Gastrocnemius medialis (tissue), 4 donors: ENCODE data around the gene MED25. TPM values are rescaled to one million over a fixed set of nuclear protein-coding genes. Genes with fewer than 3 reads are reported as not detected.
A peak's percentile ranks its signal among the peaks of the same experiment; 100 is the strongest.

Experiments
- ATAC-seq, 2 donors: fragments of 150-250 bp; one replicate each; pipeline ENCODE4 v1.9.1; 2016
- DNase-seq, 2 donors: peaks; one replicate each; pipeline ENCODE4 v3.0.0-alpha.2; 2019
- H3K27ac ChIP-seq, 4 donors: fragments of 200-600 bp; sonication (generic); 1 replicate in 1 of 4; 2 replicates in 3 of 4; pipeline ENCODE4 v1.5.1; 2016 to 2018; ENCODE audit warnings: mild to moderate bottlenecking in 2 of 4, moderate library complexity in 1 of 4
- H3K27me3 ChIP-seq, 3 donors: fragments of 200-600 bp; sonication (generic) in 2 of 3; 1 replicate in 1 of 3; 2 replicates in 2 of 3; pipeline versions ENCODE4 v1.5.1 to v1.6.0; 2016 to 2019; ENCODE audit warnings: mild to moderate bottlenecking in 1 of 3, moderate library complexity in 1 of 3
- H3K36me3 ChIP-seq, 2 donors: fragments of 200-600 bp; sonication (generic) in 1 of 2; one replicate each; pipeline ENCODE4 v1.5.1; 2017 to 2018
- H3K4me1 ChIP-seq, 2 donors: fragments of 200-600 bp; sonication (generic) in 1 of 2; one replicate each; pipeline ENCODE4 v1.5.1; 2016 to 2017; ENCODE audit warnings: mild to moderate bottlenecking in 2 of 2
- H3K4me3 ChIP-seq, 4 donors: fragments of 200-600 bp; sonication (generic) in 3 of 4; 1 replicate in 1 of 4; 2 replicates in 3 of 4; pipeline ENCODE4 v1.5.1; 2016 to 2019; ENCODE audit warnings: mild to moderate bottlenecking in 2 of 4
- H3K9me3 ChIP-seq, 3 donors: fragments of 200-600 bp; sonication (generic) in 2 of 3; 1 replicate in 1 of 3; 2 replicates in 2 of 3; pipeline ENCODE4 v1.5.1; 2016 to 2019
- POLR2A ChIP-seq, 2 donors: fragments of 450-650 bp; IDR thresholded peaks; one replicate each; pipeline ENCODE4 v1.6.1; 2017; ENCODE audit warnings: antibody characterized with exemption in 2 of 2, mild to moderate bottlenecking in 2 of 2, moderate library complexity in 2 of 2
- in situ Hi-C, 4 donors: fragments of 200-750 bp; cut with MboI; loops; one replicate each; pipeline versions ENCODE4 v1.15.0 to v1.8.0; 2017; ENCODE audit warnings: low sequenced_read_pairs in 4 of 4
- intact Hi-C: fragments of 100-400 bp; cut with DNase I; formaldehyde crosslinking; loops from one replicate; pipeline ENCODE4 v1.15.1; 2023; ENCODE audit warnings: low total_unique reads
- total RNA-seq, 4 donors: library from RNA; depleted of rRNA; stranded (reverse); fragments of >200 nt; gene quantifications; one replicate each; pipeline versions ENCODE4 v1.1.0 to v1.2.3, GENCODE V29; 2016
- TF ChIP-seq, protein P1 (sequence below), 5 experiments: fragments of 450-650 bp in 3 of 5; fragments of 200-600 bp in 2 of 5; sonication (generic) in 2 of 5; IDR thresholded peaks in 4 of 5; conservative IDR thresholded peaks in 1 of 5; 1 replicate in 4 of 5; 2 replicates in 1 of 5; pipeline ENCODE4 v1.5.1; 2016 to 2019; ENCODE audit warnings: antibody characterized with exemption in 5 of 5, mild to moderate bottlenecking in 3 of 5, moderate library complexity in 3 of 5

Gene MED25
- total RNA-seq, 4 donors from 2014 or later = 46.6 to 105 (median 78.7) TPM

DNA sequence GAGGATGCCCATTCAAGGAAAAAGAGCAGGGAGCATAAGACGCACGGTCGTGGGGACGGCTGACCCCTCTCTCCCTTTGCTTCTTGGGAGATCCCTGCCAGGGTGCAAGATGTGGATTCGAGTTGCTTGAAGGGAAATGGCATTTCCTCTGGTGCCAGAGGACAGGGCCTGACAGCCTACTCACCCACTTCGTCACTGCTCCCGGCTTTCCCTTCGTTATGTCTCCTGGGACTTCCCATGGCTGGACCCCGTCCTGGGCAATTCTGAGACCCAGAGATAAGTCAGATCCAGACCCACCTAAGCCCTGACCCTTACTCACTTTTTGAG lies 60.6 kb downstream of the MED25 start:
- Histone ChIP-seq H3K4me3 (peak overlapping the region in 3 of 4 donors; percentile 92 to 95 (median 92)), H3K4me1 (peaks cover 30 to 35% of the 10 kb centered on the region in 2 donors), H3K9me3 (no peaks in the 10 kb centered on the region), H3K27me3 (no peaks in the 10 kb centered on the region), H3K27ac (peak overlapping the region; percentile 90 to 100 (median 99)), H3K36me3 (peaks cover 10 to 61% of the 10 kb centered on the region in 2 donors)
- in situ Hi-C loops (loop anchor here in 2 of 4 donors (10.0 kb wide), 1 partner anchor 64 kb away; the partner anchor contains the start of genes FUZ (in 2 of the 2) and MED25 (in 2 of the 2)), intact Hi-C loops (loop anchor here (5.0 to 10.0 kb wide), 4 partner anchors 324 to 1244 kb away; partner anchors contain the start of genes DBP, MYH14 and RPS11)
- ATAC-seq (no peak), DNase-seq (no peak)
- TF ChIP-seq POLR2A (IDR thresholded peaks at IDR 0.05) = no peak
- TF ChIP-seq, protein P1, sequence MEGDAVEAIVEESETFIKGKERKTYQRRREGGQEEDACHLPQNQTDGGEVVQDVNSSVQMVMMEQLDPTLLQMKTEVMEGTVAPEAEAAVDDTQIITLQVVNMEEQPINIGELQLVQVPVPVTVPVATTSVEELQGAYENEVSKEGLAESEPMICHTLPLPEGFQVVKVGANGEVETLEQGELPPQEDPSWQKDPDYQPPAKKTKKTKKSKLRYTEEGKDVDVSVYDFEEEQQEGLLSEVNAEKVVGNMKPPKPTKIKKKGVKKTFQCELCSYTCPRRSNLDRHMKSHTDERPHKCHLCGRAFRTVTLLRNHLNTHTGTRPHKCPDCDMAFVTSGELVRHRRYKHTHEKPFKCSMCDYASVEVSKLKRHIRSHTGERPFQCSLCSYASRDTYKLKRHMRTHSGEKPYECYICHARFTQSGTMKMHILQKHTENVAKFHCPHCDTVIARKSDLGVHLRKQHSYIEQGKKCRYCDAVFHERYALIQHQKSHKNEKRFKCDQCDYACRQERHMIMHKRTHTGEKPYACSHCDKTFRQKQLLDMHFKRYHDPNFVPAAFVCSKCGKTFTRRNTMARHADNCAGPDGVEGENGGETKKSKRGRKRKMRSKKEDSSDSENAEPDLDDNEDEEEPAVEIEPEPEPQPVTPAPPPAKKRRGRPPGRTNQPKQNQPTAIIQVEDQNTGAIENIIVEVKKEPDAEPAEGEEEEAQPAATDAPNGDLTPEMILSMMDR (IDR thresholded peaks at IDR 0.05 in 4 of 5, conservative IDR thresholded peaks at IDR 0.05 in 1 of 5) = no peak

DNA sequence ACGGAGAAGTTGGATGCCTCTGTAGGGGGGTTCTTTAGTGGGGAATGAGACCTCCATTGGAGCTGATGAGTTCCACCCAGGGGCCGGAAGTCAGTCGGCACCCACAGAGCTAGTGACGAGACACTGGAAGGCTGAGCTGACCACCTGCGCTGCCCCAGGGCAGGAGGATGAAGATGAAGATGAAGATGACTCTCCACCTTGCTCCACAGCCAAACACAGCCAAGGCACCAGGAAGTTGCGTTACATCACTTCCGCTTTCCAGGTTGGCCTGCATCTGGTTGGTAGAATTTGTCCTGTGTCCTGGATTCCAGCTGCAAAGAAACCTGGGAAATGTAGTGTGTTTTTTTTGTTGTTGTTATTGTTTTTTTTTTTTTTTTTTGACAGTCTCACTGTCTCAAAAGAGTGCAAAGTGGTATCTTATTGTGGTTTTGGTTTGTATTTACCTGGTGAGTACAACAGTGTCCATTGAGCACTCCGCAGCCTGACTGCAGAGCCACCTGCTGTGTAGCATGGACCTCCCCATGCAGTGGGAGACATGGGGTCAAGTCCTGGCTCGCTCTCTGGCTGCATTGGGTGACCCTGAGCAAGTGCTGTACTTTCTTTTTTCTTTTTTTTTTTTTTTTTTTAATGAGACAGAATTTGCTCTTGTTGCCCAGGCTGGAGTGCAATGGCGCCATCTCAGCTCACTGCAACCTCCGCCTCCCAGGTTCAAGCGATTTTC lies 61.3 kb downstream of the MED25 start:
- peaks cover 23 to 29% of the 10 kb centered on the region in 2 donors for H3K4me1 ChIP-seq
- H3K9me3 ChIP-seq = no peaks in the 10 kb centered on the region
- peak overlapping the region in 3 of 4 donors; percentile 90 to 100 (median 99) for H3K27ac ChIP-seq
- intact Hi-C loops (loop anchor here (5.0 to 10.0 kb wide), 4 partner anchors 323 to 1245 kb away; partner anchors contain the start of genes DBP, MYH14 and RPS11), in situ Hi-C loops (loop anchor here in 2 of 4 donors (10.0 kb wide), 1 partner anchor 65 kb away; the partner anchor contains the start of genes FUZ (in 2 of the 2) and MED25 (in 2 of the 2))
- DNase-seq (peak in 1 of 2 donors; percentile 15), ATAC-seq (no peak)
- TF ChIP-seq, protein P1 (IDR thresholded peaks at IDR 0.05 in 4 of 5, conservative IDR thresholded peaks at IDR 0.05 in 1 of 5) = no peak
- no peak for TF ChIP-seq POLR2A (IDR thresholded peaks at IDR 0.05)
- no peak overlapping the region for H3K4me3 ChIP-seq
- H3K27me3 ChIP-seq = no peaks in the 10 kb centered on the region
- H3K36me3 ChIP-seq = peaks cover 14 to 64% of the 10 kb centered on the region in 2 donors

- no peak overlapping the region for H3K4me3 ChIP-seq
- in situ Hi-C loops = no loop called here
- ATAC-seq = no peak
- peaks cover 14 to 69% of the 10 kb centered on the region in 2 donors for H3K36me3 ChIP-seq
- H3K4me1 ChIP-seq = peaks cover 14 to 20% of the 10 kb centered on the region in 2 donors
- DNase-seq = no peak
- TF ChIP-seq, protein P1 (IDR thresholded peaks at IDR 0.05 in 4 of 5, conservative IDR thresholded peaks at IDR 0.05 in 1 of 5) = no peak
- TF ChIP-seq POLR2A (IDR thresholded peaks at IDR 0.05) = no peak
- intact Hi-C loops = no loop called here
- H3K27me3 ChIP-seq = no peaks in the 10 kb centered on the region
- no peak overlapping the region for H3K27ac ChIP-seq
- no peaks in the 10 kb centered on the region for H3K9me3 ChIP-seq
These were observed 62.2 kb downstream of the MED25 start for GRCh38 chr19:49880162-49880869.

GRCh38 chr19:49881186-49881585 lies 63.1 kb downstream of the MED25 start:
- intact Hi-C loops (no loop called here), in situ Hi-C loops (no loop called here)
- Histone ChIP-seq H3K4me1 (peaks cover 7 to 16% of the 10 kb centered on the region in 2 donors), H3K27me3 (no peaks in the 10 kb centered on the region), H3K27ac (no peak overlapping the region), H3K9me3 (no peaks in the 10 kb centered on the region), H3K36me3 (peaks cover 14 to 77% of the 10 kb centered on the region in 2 donors), H3K4me3 (no peak overlapping the region)
- TF ChIP-seq, protein P1 (IDR thresholded peaks at IDR 0.05 in 4 of 5, conservative IDR thresholded peaks at IDR 0.05 in 1 of 5) = no peak
- TF ChIP-seq POLR2A (IDR thresholded peaks at IDR 0.05) = no peak
- no peak for DNase-seq
- no peak for ATAC-seq
